Endothelial cell of umbilical vein (primary cell): Measurements from ENCODE around the gene MYO15A. TPM values are rescaled to one million over a fixed set of nuclear protein-coding genes. Genes with fewer than 3 reads are reported as not detected.

ENCODE experiments used
- BruUV-seq: library from RNA; stranded (reverse); fragments of 400-500 nt; replicated peaks from 2 replicates; lab custom pipeline; 2021; lab: Mats Ljungman, UMichigan
- CTCF ChIA-PET: fragments of 300-600, 350-600 bp; sonication (Branson Sonifier 250); formaldehyde crosslinking; loops from one replicate; lab custom pipeline; 2021; ENCODE audit warnings: antibody characterized with exemption, inconsistent platforms; lab: Charles Lee
- POLR2A ChIA-PET: fragments of 300-600, 350-600 bp; sonication (Branson Sonifier 250); formaldehyde crosslinking; loops from one replicate; lab custom pipeline; 2021; ENCODE audit warnings: antibody characterized with exemption, inconsistent platforms; lab: Charles Lee
- DNase-seq: peaks from one replicate; pipeline ENCODE4 v3.0.0-alpha.2; 2011; ENCODE audit warnings: low read depth, low spot score
- FAIRE-seq: peaks from 2 replicates; lab custom pipeline; 2011; peaks lifted over from hg19 to GRCh38; lab: Jason Lieb, UNC
- H2AFZ ChIP-seq: 2 replicates; pipeline ENCODE4 v1.6.0; 2012; ENCODE audit warnings: low read depth, low read length, control low read depth, inconsistent platforms
- H3K27ac ChIP-seq: 2 replicates; pipeline ENCODE4 v1.5.1; 2011; ENCODE audit warnings: low read depth, mild to moderate bottlenecking, control low read depth, low read length, moderate library complexity; ENCODE audit not compliant: insufficient read depth
- H3K27me3 ChIP-seq, 2 experiments: 2 replicates each; pipeline versions ENCODE4 v1.6.0 to v1.6.1; 2011; ENCODE audit warnings: low read length in 2 of 2, mixed read lengths in 1 of 2; ENCODE audit not compliant: control insufficient read depth in 2 of 2, insufficient read depth in 2 of 2
- H3K36me3 ChIP-seq, 2 experiments: 2 replicates in 1 of 2; 3 replicates in 1 of 2; pipeline ENCODE4 v1.5.1; 2011; ENCODE audit warnings: low read length in 2 of 2, mild to moderate bottlenecking in 1 of 2, moderate library complexity in 1 of 2; ENCODE audit not compliant: control insufficient read depth in 2 of 2, insufficient read depth in 2 of 2; ENCODE audit errors: extremely low read depth in 1 of 2
- H3K4me1 ChIP-seq: 3 replicates; pipeline ENCODE4 v1.5.1; 2011; ENCODE audit warnings: mild to moderate bottlenecking, low read length; ENCODE audit not compliant: control insufficient read depth, insufficient read depth; ENCODE audit errors: extremely low read depth
- H3K4me2 ChIP-seq: 2 replicates; pipeline ENCODE4 v1.6.1; 2011; ENCODE audit warnings: low read length, control low read depth, mixed read lengths; ENCODE audit not compliant: insufficient read depth
- H3K4me3 ChIP-seq, 3 experiments: fragments of 200-600 bp in 1 of 3; sonication (generic), shearing (Covaris generic) in 1 of 3; replicated peaks in 1 of 3; 2 replicates each; pipeline ENCODE4 v1.5.1; 2011 to 2016; ENCODE audit warnings: control low read depth in 3 of 3, low read length in 3 of 3, mild to moderate bottlenecking in 2 of 3, inconsistent platforms in 1 of 3, low read depth in 1 of 3, moderate library complexity in 1 of 3; ENCODE audit not compliant: insufficient read depth in 1 of 3
- H3K79me2 ChIP-seq: 2 replicates; pipeline ENCODE4 v1.6.0; 2012; ENCODE audit warnings: low read length, inconsistent platforms; ENCODE audit not compliant: control insufficient read depth, insufficient read depth
- H3K9ac ChIP-seq: replicated peaks from 2 replicates; pipeline ENCODE3; 2011; ENCODE audit warnings: low read length, control low read depth; ENCODE audit not compliant: insufficient read depth; ENCODE audit errors: extremely low read depth
- H3K9me1 ChIP-seq: replicated peaks from 3 replicates; pipeline ENCODE4 v1.6.0; 2011; ENCODE audit warnings: mild to moderate bottlenecking, low read length; ENCODE audit not compliant: control insufficient read depth, insufficient read depth; ENCODE audit errors: extremely low read depth
- H3K9me3 ChIP-seq: replicated peaks from 2 replicates; pipeline ENCODE4 v1.5.1; 2012; ENCODE audit warnings: low read length, inconsistent platforms; ENCODE audit not compliant: control insufficient read depth, insufficient read depth
- H4K20me1 ChIP-seq: replicated peaks from 2 replicates; pipeline ENCODE3; 2011; ENCODE audit warnings: mild to moderate bottlenecking, low read length; ENCODE audit not compliant: control insufficient read depth, insufficient read depth; ENCODE audit errors: extremely low read depth
- CTCF ChIP-seq, 2 donors: IDR thresholded peaks; 1 replicate in 1 of 2; 2 replicates in 1 of 2; pipeline ENCODE4 v1.5.1; 2011; ENCODE audit warnings: low read length in 2 of 2, mild to moderate bottlenecking in 2 of 2, moderate library complexity in 2 of 2, control low read depth in 1 of 2, inconsistent platforms in 1 of 2, low read depth in 1 of 2; ENCODE audit not compliant: insufficient read depth in 1 of 2; ENCODE audit errors: extremely low read depth in 1 of 2
- EZH2 ChIP-seq: IDR thresholded peaks from 2 replicates; pipeline ENCODE4 v1.6.1; 2012; ENCODE audit warnings: borderline replicate concordance, low read depth, mild to moderate bottlenecking, moderate library complexity, low read length, inconsistent platforms; ENCODE audit not compliant: severe bottlenecking
- FOS ChIP-seq: IDR thresholded peaks from 2 replicates; pipeline ENCODE4 v1.6.1; 2011; ENCODE audit warnings: mild to moderate bottlenecking, low read length, moderate library complexity, borderline replicate concordance; ENCODE audit not compliant: insufficient read depth
- GATA2 ChIP-seq: IDR thresholded peaks from 2 replicates; pipeline ENCODE4 v1.7.0; 2011; ENCODE audit warnings: low read depth, mild to moderate bottlenecking, moderate library complexity, mixed read lengths, low read length; ENCODE audit not compliant: insufficient read length, insufficient read depth
- JUN ChIP-seq: IDR thresholded peaks from 2 replicates; pipeline ENCODE4 v1.6.1; 2011; ENCODE audit warnings: borderline replicate concordance, low read depth; ENCODE audit not compliant: insufficient read length, insufficient read depth
- MAX ChIP-seq: IDR thresholded peaks from 2 replicates; pipeline ENCODE4 v1.6.1; 2011; ENCODE audit not compliant: insufficient read depth, insufficient read length
- MYC ChIP-seq: IDR thresholded peaks from one replicate; pipeline ENCODE4 v1.6.1; 2011; ENCODE audit warnings: mild to moderate bottlenecking, low read depth, low read length
- POLR2A ChIP-seq: IDR thresholded peaks from 2 replicates; pipeline ENCODE4 v1.6.1; 2012; ENCODE audit warnings: low read depth, mild to moderate bottlenecking, control low read depth, low read length
- POLR2AphosphoS5 ChIP-seq: IDR thresholded peaks from 2 replicates; pipeline ENCODE4 v1.6.1; 2012; ENCODE audit warnings: low read depth, mild to moderate bottlenecking, control low read depth, low read length, moderate library complexity; ENCODE audit not compliant: insufficient read depth
- dilution Hi-C: fragments of 300-500 bp; cut with MboI; formaldehyde crosslinking; loops from one replicate; pipeline ENCODE4 v1.15.0; 2019; ENCODE audit warnings: low sequenced_read_pairs; ENCODE audit not compliant: extremely low pct_ligation_motif_present
- intact Hi-C: fragments of 100-400 bp; cut with micrococcal nuclease; formaldehyde crosslinking; loops from one replicate; pipeline ENCODE4 v1.10.0; 2022
- polyA plus RNA-seq, 4 experiments: library from polyadenylated mRNA; depleted of rRNA in 3 of 4; stranded (reverse) in 3 of 4; unstranded in 1 of 4; fragments of >200 nt; gene quantifications; 2 replicates each; pipeline versions ENCODE4 v1.2.1 to v1.2.3, GENCODE V29; 2011 to 2012; ENCODE audit warnings: missing spikeins in 1 of 4
- total RNA-seq: library from RNA; stranded (reverse); gene quantifications from 2 replicates; pipeline ENCODE4 v1.2.3, GENCODE V29; 2021

MYO15A gene
- total and polyA plus RNA-seq, 2 donors (not counting 3 experiments of a cell fraction or from before 2014, with no cell fraction given) = 0.46 to 0.82 TPM

GRCh38 chr17:18151290-18151689, 42.7 kb downstream of the MYO15A start:
- H3K79me2 ChIP-seq = no peaks in the 10 kb centered on the region
- ChIA-PET CTCF (interaction anchor here (4.5 kb wide), 1 partner anchor 10 kb away, joined by 37 read pairs; no protein-coding TSS in a partner anchor), POLR2A (no interaction called here)
- no peak overlapping the region for H3K9ac ChIP-seq
- DNase-seq = no peak
- H3K4me1 ChIP-seq = peaks cover 5% of the 10 kb centered on the region
- BruUV-seq = no TSS peak
- intact Hi-C loops = no loop called here
- no peak overlapping the region for H2AFZ ChIP-seq
- H3K4me3 ChIP-seq = no peak overlapping the region
- no peak overlapping the region for H3K27ac ChIP-seq
- no peak overlapping the region for H3K4me2 ChIP-seq
- no peaks in the 10 kb centered on the region for H4K20me1 ChIP-seq
- TF ChIP-seq EZH2 (no peak), MYC (no peak), MAX (no peak), GATA2 (no peak), CTCF (IDR thresholded peaks at IDR 0.05; ENCODE audit: extremely low read depth in 1 of 2, insufficient read depth in 1 of 2, low read depth in 1 of 2, low read length in 2 of 2) (no peak), JUN (no peak), FOS (no peak), POLR2AphosphoS5 (no peak), POLR2A (no peak)
- H3K9me1 ChIP-seq = no peaks in the 10 kb centered on the region
- H3K27me3 ChIP-seq = no peaks in the 10 kb centered on the region
- no peak for FAIRE-seq
- dilution Hi-C loops = no loop called here
- H3K36me3 ChIP-seq = no peaks in the 10 kb centered on the region
- no peaks in the 10 kb centered on the region for H3K9me3 ChIP-seq
